GM18511 (cell line): Measurements from ENCODE around the gene FAM81A.
"Not testable (repeated sequence)": the region's sequence is repeated elsewhere in the genome, so short reads cannot be mapped to it uniquely, and the experiment has no call there.

Source experiments
- ATAC-seq: cut with Tn5 transposase; IDR thresholded peaks from one replicate; pipeline ENCODE4 v1.9.1; 2021; ENCODE audit warnings: mild to moderate bottlenecking, moderate library complexity; ENCODE audit not compliant: unreplicated experiment

The FAM81A gene

GRCh38 chr15:59420986-59421618 lies 16.9 kb upstream of the FAM81A start:
- ATAC-seq, result no peak

GRCh38 chr15:59424616-59425015 lies 13.4 kb upstream of the FAM81A start:
- no peak for ATAC-seq

DNA sequence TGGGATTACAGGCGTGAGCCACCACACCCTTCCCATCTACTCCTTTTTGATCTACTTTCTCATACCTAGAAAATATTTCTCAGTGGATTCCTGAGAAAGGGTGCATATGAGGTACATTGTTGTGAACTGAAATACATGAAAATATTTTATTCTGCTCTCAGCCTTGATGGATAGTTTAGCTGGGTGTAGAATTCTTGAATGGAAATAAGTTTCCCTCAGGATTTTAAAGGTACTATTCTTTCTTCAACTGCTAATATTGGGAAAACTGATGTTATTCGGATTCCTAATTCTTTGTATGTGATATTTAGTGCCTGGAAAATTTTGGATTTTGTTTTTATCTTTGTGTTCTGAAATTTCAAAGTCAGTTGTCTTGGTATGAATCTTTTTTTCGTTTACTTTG lies 9.1 kb upstream of the FAM81A start:
- ATAC-seq, result not testable (repeated sequence)

DNA sequence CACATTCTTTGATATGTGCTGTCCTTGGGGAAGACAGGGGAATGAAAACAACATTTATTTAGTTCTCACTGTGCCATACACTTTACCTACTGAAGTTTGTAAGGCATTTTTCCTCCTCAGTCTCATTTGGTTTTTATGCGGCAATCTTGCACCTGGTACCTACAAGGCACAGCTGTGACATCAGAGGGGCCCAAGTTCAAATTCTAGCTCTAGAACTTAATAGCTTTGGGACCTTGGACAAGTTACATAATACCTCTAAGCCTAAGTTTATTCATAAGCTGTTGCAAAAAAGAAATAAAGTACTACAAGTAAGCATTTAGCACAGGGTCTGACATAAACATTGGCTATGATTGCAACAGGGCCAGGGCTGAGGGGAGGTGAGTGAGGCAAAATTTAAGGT lies 5.6 kb upstream of the FAM81A start:
- no peak for ATAC-seq

GRCh38 chr15:59434481-59434880 lies 3.5 kb upstream of the FAM81A start:
- no peak for ATAC-seq

GRCh38 chr15:59436774-59437141 lies 1.2 kb upstream of the FAM81A start:
- no peak for ATAC-seq

DNA sequence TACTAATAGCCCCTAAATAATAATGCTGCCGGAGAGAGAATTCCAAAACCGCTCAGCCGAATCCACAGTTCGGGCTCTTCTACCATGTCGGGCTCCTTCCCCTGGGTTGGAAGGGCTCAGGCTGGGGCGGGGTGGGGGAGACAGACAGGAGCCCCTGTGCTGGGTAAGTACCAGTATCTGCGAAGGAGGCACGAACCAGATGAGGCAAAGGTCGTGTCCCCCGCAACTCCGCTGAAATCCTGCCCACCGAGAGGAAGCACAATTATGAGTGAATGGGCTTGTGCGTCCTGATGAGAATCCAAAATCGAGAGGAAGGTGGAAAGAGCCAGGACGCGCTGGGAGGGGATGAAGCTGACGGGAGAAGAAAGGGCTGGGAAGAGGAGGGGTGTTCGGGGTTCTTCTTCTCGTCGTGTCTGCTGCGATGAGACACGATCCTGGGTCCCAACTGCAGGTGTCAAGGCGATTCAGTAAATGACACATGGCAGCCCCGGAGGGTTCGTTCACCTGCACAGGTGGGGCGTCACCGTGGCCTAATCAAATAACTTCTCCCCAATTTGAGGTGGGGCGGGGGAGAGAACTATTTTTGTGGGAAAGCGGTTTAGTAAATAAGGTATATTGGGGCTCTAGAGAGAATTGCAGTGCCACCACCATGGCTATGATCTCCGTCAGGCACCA lies 707 bp upstream of the FAM81A start:
- ATAC-seq, result no peak

DNA sequence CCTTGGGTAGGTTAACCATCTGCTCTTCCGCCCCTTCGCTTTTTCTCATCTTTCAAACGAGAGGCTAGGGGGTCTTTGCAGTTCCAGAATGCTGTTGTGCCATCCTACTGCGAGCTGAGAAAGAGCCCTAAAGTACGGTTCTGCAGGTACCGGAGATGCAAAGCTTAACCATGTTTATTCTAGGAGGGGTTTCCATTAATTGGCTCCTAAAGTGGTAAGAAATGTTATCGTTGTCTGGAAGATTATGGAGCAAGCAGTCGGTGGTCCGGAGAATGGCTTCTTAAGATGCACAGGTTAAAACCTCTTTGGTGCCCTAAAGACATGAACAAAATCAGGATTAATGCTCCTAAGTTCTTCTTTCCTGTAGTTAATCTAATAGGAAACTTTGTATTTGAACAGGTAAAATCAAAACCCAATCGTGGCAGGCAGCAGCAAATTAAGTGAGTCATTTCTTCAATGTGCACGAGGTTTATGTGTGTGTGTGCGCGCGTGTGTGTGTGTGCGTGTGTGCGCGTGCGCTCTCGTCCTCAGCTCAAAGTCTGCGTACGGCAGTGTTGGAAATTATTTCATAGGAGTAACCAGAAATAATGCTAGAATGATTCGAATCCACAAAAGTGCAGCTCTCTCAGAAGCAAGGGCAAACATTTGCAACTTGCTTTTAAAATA lies 772 bp downstream of the FAM81A start:
- ATAC-seq, result no peak

- no peak for ATAC-seq
Measured at GRCh38 chr15:59439576-59439975, 1.6 kb downstream of the FAM81A start.

DNA sequence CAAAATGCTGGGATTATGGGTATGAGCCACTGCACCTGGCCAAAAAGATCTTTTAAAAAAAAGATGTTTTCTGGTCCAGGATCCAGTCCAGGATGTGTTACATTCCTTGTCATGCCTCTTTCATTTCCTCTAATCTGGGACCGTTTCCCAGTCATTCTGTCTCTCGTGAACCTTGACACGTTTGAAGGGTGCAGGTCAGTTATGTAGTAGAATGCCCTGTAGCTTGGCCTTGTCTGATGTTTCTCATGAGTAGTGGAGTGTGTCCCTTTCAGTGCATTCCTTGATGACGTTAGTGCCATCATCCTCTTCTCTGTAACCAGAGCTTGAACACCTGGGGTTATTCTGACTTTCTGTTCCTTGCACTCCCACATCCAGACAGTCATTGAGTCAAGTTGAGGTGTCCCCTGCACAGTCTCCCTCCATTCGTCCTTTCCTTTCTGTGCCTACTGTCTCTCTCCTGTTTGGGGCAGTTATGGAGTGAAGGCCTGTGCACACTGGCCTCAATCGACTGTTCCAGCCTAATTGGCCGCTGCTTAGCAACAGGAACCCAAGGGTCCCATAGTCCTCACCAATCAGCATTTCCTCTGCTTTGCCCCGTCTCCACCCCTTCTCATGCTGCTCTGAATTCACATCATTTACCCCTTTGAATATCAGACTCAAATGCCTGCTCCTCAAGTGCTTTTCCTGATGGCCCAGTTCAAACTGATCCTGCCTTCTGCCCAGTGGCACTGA lies 5.5 kb downstream of the FAM81A start:
- ATAC-seq, result no peak

DNA sequence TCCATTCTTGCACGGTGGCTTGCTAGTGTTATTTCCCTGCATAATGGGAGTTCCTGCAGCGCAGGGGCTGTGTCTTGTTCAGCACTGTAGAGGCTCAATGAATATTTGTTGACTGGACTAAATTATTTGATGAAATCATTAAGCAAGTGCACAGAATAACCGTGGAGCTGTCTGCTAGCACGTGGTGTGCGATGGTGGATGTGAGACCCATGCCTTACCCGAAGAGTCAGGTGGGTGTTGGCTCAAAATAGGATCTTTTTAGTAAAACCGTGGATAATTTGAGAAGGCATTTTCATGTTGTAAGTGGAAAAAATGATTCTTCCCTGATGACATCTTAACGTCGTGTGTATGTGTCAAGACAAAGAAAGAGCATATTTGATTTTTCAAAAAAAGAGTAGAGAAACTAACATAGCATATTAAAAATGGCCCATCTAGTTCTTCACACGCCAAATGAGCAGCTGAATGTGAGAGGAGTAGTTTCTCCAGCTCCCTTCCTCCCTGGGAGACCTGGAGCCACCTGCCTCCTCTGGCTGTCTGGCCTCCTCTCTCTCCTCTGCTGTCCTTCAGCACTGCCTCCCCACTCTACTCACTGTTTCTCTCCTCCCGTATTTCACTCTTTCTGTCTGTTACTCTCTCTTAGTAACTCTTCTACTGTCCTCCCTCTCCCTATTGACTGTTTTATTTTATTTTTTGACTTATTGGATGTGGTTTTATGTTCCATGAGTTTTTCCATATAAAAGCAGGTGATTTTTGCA lies 6.3 kb downstream of the FAM81A start:
- ATAC-seq, result no peak

DNA sequence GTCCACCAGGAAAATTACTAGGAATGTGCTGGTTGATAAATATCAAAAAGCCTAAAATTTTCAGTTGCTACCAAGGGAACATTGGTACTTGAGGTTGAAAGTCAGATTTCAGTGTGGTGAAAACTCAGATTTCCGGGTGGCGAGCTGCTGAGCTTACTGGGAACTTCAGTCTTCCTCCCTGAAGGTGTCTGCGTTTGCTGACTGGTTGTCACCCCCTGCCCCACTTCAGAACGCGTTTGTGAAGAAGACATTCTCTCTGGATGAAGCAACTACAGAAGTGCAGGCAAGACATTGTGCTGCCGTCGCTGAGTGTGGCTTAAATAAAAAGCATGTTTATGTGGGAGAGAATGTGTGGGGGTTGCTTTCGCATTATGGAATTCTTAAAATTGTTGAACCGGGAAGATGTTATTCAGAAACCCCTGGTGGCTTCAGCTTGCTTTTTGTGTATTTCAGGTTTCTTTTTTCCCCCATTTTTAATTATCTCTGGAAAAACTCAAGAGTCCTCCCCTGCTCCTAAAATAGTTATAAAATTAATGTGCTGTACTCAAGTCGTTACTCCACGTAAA lies 7.1 kb downstream of the FAM81A start:
- no peak for ATAC-seq

DNA sequence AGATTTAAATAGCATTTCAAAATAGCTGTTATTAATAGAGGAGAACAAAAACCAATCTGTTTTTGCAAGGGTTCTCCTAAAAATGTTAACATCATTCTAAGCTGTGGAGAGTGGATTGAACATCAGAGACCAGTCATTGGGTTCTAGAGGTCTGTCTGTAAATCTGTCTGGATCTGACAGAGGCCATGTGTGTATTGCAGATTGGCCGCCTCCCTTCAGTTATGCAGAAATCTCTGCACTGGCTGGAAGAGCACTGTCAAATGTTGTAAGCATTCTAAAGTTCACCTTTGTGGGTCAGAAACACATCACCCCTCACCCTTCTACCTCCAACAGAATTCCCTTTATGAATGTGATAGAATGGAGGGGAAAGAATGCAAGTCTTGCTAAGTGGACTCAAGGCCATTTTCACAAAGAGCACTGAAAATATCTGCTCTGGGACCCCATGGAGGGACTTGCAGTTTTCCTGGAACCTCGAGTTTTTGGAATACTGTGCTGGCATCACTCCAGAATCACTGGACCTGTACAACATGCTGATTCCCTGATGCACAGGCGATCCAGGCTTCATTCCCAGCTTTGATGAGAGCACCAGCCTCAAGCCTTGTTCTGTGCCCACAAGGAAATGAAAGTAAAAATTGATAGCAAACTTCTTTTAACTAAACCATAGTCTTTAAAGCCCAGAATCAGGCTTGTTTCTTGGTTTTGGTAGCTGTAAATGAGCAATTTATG lies 8.4 kb downstream of the FAM81A start:
- no peak for ATAC-seq

GRCh38 chr15:59447367-59447766 lies 9.4 kb downstream of the FAM81A start:
- ATAC-seq, result no peak

GRCh38 chr15:59448871-59449270 lies 10.9 kb downstream of the FAM81A start:
- ATAC-seq, result no peak

DNA sequence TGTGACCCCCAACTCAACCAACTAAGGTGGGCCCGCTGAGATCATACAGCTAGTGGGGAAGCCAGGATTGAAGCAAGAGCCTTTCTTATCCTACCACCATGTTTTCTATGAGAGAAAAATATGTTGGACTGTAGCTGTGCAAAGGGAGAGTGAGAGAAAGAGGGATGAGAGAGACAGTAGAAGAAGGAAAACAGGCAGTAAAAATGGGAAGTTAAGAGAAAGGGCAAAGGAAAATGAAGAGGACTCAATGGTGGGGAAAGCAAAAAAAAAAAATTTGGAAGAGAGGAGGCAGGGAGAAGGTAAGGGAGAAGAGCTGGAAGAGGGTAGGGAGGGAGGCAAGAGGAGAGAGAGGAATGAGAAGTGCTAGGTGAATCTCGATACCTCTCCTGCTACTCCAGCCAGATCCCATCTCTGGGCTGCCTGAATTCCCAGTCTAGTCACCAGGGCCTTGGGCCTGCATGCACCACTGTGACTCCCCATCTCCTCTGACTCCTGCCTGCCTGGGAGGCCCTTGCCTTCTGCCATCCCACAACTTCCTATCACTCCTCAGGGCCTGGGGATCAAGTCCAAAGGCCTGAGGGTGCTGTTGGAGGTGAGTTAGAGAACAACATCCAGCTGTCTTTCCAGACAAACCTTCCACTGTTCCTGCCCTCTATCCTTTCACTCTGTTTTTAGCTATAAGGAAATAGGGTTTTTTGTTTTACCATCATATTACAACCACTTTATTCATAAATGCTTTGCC lies 15.7 kb downstream of the FAM81A start:
- no peak for ATAC-seq

- ATAC-seq, result no peak
Measured at GRCh38 chr15:59456114-59456513, 18.1 kb downstream of the FAM81A start.

DNA sequence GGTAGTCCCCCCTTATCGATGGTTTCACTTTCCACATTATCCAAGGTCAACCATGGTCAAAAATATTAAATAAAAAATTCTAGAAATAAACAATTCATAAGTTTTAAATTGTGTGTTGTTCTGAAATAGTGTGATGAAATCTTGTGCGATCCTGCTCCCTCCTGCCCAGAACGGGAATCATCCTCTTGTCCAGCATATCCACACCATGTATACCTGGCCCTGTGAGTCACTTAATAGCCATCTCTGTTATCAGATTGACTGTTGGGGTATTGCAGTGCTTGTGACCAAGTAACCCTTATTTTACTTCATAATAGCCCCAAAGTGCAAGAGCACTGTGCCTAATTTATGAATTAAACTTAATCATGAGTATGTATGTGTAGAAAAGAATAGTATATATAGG lies 19.1 kb downstream of the FAM81A start:
- no peak for ATAC-seq

DNA sequence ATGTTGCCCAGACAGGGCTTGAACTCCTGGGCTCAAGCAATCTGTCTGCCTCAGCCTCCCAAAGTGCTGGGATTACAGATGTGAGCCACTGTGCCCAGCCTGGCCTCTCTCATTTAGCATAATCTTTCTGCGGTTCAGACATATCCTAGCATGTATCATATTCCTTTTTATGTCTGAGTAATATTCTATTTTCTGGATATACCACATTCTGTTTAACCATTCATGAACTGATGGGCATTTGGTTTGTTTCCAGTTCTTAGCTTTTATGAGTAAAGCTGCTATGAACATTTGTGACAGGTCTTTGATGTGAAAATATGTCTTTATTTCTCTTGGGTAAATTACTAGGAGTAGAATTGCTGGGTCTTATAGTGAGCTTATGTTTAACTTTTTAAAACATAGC lies 23.5 kb downstream of the FAM81A start:
- no peak for ATAC-seq
